GM18909 (cell line): Measurements from ENCODE around the gene CDC42.

Source experiments
- ATAC-seq: cut with Tn5 transposase; IDR thresholded peaks from one replicate; pipeline ENCODE4 v1.9.1; 2021; ENCODE audit warnings: mild to moderate bottlenecking; ENCODE audit not compliant: unreplicated experiment, poor library complexity

Gene CDC42

DNA sequence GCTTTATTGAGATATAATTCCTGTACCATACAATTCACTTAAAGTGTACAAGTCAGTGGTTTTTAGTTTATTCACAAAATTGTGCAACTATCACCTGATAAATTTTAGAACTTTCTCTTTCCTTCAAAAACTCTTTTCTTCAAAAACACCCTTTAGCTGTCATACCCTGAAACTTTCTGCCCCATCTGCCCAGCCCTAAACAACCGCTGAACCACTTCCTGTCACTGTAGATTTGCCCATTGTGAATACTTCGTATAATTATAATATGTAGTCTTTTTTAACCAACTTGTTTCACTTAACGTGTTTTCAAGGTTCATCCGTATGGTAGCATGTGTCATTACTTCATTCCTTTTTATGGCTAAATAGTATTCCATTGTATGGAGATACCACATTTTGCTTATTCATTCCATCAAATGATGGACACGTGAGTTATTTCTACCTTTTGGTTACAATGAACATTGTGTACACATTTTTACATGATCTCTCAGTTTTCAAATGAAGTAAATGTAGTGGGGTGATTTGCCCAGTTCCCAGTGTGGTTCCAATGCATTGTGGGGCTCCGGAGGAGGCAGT, 52.4 kb downstream of the CDC42 start:
- ATAC-seq = no peak

DNA sequence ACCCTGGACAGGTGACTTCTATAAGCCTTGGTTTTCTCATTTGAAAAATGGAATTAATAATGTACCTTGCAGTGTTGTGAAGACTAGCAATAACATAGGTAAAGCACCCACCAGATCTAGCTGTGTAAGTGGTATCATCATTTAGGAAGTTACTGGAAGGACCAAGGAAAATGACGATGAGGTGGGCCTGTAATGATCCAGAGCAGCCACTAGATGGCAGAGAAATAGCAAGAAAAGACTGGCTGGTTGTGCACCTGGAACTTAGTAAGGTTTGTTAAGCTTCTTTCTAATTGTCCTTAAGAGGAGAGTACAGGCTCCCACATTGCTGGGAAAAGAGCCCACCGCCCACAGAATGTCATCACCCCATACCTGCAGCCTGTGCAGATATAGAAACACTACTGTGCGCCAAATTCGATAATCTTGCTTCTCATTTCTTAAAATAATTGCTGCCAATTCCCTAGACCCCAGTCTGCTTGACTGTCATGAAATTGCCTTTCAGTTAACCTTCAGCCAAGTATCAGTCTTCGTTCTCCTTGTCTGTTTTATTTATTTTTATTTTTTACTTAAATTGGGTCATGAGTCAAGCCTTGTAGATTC, 53.2 kb downstream of the CDC42 start:
- peak; percentile 43 for ATAC-seq

GRCh38 chr1:22107126-22107525, 54.6 kb downstream of the CDC42 start:
- no peak for ATAC-seq

- no peak for ATAC-seq
Observed at GRCh38 chr1:22108339-22109105, 56.0 kb downstream of the CDC42 start.

- ATAC-seq = no peak
Observed at GRCh38 chr1:22110016-22110415, 57.5 kb downstream of the CDC42 start.

DNA sequence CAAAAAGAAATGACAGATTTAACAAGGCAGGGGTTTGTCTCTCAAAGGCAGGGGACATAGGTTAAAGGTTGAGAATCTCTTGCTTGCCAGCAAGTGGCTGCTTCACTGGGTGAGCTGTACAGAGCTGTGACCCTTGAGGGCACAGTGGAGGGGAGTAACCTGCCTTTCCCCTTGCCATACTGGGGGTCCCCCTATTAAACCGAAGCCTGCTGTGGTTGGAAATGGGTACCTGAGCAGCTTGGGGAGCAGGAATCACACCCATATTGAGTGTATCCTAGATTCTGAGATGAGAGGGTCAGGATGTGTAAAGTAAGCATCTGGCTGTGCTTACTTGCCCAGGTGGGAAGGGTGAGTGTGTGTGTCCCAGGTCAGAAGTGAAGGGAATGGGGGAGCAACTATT, 58.6 kb downstream of the CDC42 start:
- no peak for ATAC-seq

DNA sequence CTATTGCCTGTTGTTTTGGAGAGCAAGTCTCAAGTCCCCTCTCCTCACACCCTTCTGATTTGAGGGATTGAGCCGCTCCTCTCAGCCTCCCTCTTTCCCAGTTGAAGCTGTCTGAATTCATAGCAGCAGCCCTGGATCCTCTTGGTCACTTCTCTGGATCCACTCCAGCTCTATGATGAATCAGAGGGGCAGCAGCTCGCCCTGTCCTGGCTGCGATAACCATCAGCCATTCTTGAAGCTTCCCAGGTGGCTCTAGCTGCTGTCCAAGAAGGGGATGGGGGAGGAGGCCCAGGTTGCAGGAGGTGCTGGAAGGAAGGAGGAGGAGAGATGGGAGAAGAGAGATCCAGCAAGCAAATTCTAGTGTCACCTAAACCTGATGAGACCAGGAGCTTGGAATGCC, 59.1 kb downstream of the CDC42 start:
- no peak for ATAC-seq

DNA sequence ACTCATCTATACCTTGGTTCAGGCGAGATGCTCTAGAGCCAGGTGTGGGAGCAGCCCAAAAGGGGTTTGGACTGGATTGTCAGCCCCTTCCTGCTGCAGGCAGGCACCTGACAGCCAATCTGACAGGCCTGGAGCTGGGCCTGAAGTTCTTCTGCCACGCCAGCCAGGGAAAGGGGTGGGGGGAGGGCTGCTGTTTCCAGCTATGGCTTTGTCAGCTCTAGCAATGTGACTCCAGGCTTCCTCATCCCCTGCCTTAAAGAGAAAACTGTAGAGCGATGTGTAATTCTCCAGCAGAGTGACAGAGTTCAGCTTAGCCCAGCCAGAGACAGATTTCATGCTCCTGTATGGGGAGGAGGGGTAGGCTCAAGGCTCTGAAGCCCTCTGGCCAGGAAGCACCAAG, 60.0 kb downstream of the CDC42 start:
- ATAC-seq = no peak

- ATAC-seq = no peak
Observed at GRCh38 chr1:22114083-22115012, 61.8 kb downstream of the CDC42 start.

- no peak for ATAC-seq
Observed at GRCh38 chr1:22115286-22115685, 62.8 kb downstream of the CDC42 start.

GRCh38 chr1:22117238-22117637, 64.7 kb downstream of the CDC42 start:
- ATAC-seq = no peak

- ATAC-seq = no peak
Observed at GRCh38 chr1:22117851-22118250, 65.3 kb downstream of the CDC42 start.

GRCh38 chr1:22118291-22118992, 65.9 kb downstream of the CDC42 start:
- ATAC-seq = no peak

DNA sequence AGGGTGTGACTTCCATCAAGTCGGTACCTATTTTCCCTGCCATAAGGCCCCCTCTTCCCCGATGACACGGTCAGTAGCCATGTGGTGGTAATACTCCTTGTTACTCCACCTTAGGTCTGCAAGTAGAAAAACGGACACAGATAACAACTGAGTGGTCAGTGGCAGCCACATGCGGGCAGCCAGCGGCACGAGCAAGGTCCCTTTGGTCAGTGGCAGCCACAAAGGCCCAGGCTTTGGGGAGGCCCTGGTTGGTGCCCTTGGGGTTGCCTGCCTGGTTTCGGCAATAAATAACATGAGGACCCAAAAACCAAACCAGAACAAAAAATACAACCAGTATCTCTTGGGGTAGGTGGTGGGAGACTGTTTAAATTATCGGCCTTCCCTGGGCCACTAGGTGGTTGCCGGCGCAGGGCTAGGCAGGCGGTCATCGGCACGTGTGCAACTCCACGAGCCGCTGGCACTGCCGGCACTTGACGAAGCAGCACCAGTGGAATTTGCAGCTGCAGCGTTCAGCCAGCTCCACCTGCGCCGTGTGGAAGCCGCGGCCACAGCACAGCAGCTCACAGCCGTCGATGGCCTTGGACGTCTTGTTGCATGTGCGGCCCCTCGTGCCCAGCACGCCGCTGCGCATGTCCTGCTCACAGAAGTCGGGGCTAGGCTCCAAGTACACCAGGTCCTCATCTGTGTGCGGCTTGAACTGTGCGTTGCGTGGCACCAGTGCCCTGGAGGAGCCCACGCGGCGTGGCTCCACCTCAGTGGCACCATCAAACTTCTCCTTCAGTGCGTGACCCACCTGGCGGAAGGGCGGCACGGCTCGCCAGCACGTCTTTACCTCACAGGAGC, 67.3 kb downstream of the CDC42 start:
- ATAC-seq = no peak

GRCh38 chr1:22120469-22120790, 67.9 kb downstream of the CDC42 start:
- no peak for ATAC-seq

- ATAC-seq = no peak
Observed at GRCh38 chr1:22121421-22121911, 69.0 kb downstream of the CDC42 start.

DNA sequence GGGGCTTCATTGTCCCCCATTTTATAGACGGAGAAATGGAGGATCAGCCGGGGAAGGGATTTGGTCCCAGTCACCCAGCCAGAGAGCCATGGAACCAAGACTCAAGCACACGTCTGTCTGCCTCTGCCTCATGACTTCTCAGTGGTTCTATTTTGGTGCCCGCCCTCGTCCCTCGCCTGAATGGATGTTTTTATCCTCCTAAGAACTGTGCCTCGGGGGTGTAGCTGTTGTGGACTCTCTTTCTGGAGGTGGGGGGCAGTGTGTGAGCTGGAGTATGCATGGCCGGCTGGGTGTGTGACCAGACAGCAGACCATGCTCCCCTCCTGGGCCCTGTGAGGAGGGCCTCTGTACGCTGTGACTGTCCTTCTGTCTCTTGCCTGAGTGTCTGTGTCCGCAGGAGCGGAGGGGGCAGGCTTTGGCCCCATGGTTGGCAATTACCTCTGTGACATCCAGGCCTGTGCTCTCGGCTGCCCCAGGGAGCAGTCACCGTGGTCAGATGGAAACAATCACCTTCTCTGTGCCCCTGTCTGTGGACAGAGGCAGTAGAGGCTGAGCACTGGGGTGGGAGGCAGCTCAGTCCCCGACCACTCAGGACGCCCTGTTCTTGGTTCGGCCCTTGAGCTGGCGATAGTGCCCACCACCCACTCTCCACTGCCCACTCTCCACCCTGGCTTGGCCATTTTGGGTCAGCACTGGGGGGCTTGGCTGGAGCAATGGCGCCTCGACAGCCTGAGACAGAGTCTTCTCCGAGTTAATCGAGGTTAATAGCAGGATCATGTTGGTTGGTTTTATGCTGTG, 70.0 kb downstream of the CDC42 start:
- ATAC-seq = no peak

DNA sequence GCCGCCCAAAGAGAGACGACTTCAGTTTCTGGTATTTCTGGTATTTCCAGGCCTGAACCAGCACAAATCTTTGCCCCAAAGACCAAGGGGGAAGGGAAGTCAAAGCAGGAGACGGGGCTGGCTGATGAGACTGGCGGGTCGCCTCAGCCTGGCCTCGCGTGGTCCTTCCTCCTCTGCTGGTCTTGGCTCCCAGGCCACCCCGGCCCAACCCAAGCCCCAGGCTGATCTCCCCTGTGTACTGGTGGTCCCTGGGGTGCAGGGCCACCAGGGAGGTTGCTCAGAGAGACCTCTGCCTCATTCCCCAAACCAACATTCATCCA, 70.5 kb downstream of the CDC42 start:
- ATAC-seq = no peak
